ENCODE results near the gene CCDC178.

DNA sequence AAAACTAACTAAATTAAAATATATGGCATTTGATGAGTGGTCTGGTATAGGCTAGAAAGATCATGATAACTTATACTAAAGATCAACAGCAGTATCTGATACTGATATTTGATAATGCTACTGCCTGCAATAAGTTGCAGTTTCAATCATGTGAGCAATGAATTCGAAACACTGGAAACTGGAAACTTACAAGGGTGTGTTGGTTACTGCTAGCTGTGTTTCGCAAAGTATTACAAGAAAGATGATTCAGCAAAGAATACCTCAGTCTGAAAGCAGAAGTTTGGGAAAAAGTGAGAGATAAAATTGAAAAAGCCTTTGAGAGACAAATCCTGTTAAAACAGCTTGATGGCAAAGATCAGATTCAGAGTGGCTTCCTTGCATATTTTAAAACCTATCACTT, 294.5 kb downstream of the CCDC178 start:
- TF ChIP-seq POLR2AphosphoS5 (IDR thresholded peaks at IDR 0.05; ENCODE audit: low read depth, low read length), result no peak
- TF ChIP-seq SIN3A (IDR thresholded peaks at IDR 0.05; ENCODE audit: borderline replicate concordance, insufficient read depth, low read length), result no peak
- TF ChIP-seq TAF1 (IDR thresholded peaks at IDR 0.05; ENCODE audit: borderline replicate concordance, insufficient read depth, low read length), result no peak
- TF ChIP-seq, protein P1, sequence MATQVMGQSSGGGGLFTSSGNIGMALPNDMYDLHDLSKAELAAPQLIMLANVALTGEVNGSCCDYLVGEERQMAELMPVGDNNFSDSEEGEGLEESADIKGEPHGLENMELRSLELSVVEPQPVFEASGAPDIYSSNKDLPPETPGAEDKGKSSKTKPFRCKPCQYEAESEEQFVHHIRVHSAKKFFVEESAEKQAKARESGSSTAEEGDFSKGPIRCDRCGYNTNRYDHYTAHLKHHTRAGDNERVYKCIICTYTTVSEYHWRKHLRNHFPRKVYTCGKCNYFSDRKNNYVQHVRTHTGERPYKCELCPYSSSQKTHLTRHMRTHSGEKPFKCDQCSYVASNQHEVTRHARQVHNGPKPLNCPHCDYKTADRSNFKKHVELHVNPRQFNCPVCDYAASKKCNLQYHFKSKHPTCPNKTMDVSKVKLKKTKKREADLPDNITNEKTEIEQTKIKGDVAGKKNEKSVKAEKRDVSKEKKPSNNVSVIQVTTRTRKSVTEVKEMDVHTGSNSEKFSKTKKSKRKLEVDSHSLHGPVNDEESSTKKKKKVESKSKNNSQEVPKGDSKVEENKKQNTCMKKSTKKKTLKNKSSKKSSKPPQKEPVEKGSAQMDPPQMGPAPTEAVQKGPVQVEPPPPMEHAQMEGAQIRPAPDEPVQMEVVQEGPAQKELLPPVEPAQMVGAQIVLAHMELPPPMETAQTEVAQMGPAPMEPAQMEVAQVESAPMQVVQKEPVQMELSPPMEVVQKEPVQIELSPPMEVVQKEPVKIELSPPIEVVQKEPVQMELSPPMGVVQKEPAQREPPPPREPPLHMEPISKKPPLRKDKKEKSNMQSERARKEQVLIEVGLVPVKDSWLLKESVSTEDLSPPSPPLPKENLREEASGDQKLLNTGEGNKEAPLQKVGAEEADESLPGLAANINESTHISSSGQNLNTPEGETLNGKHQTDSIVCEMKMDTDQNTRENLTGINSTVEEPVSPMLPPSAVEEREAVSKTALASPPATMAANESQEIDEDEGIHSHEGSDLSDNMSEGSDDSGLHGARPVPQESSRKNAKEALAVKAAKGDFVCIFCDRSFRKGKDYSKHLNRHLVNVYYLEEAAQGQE (IDR thresholded peaks at IDR 0.05; ENCODE audit: insufficient read depth in 1 of 2, low read depth in 2 of 2, low read length in 2 of 2), result no peak
